GM12864 (cell line): Measurements from ENCODE around the gene MAPRE3.

ENCODE experiments used
- DNase-seq: peaks from one replicate; pipeline ENCODE4 v3.0.0-alpha.2; 2011; ENCODE audit warnings: low read depth
- H3K4me3 ChIP-seq: 2 replicates; pipeline ENCODE4 v1.5.1; 2011; ENCODE audit warnings: mild to moderate bottlenecking, low read depth, low read length, control low read depth
- TF ChIP-seq, protein P1 (sequence below): IDR thresholded peaks from 2 replicates; pipeline ENCODE4 v1.5.1; 2011; ENCODE audit warnings: low read depth, mild to moderate bottlenecking, moderate library complexity, low read length, control low read depth, inconsistent platforms; ENCODE audit errors: missing control alignments

The MAPRE3 gene

DNA sequence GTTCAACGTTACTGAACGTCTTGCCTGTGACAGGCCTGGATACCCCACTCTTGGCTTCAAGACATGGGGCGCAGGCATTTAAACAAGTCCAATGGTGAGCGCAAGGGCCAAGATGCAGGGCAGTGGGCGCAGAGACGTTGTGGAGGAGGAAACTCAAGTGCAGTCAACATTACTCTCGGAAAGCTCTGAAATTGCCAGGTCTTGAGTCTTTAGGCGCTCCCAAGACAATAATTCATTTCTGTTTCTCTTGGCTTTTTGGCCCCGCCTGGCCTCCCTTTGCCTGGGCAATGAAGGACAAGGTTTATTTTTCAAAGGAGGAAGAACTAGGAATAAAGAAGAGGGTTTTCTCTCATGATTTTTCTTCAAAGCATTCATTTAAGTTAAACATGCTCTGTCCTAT lies 49.0 kb downstream of the MAPRE3 start:
- H3K4me3 ChIP-seq: no peak overlapping the region
- DNase-seq: no peak
- TF ChIP-seq, protein P1, sequence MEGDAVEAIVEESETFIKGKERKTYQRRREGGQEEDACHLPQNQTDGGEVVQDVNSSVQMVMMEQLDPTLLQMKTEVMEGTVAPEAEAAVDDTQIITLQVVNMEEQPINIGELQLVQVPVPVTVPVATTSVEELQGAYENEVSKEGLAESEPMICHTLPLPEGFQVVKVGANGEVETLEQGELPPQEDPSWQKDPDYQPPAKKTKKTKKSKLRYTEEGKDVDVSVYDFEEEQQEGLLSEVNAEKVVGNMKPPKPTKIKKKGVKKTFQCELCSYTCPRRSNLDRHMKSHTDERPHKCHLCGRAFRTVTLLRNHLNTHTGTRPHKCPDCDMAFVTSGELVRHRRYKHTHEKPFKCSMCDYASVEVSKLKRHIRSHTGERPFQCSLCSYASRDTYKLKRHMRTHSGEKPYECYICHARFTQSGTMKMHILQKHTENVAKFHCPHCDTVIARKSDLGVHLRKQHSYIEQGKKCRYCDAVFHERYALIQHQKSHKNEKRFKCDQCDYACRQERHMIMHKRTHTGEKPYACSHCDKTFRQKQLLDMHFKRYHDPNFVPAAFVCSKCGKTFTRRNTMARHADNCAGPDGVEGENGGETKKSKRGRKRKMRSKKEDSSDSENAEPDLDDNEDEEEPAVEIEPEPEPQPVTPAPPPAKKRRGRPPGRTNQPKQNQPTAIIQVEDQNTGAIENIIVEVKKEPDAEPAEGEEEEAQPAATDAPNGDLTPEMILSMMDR: no peak

DNA sequence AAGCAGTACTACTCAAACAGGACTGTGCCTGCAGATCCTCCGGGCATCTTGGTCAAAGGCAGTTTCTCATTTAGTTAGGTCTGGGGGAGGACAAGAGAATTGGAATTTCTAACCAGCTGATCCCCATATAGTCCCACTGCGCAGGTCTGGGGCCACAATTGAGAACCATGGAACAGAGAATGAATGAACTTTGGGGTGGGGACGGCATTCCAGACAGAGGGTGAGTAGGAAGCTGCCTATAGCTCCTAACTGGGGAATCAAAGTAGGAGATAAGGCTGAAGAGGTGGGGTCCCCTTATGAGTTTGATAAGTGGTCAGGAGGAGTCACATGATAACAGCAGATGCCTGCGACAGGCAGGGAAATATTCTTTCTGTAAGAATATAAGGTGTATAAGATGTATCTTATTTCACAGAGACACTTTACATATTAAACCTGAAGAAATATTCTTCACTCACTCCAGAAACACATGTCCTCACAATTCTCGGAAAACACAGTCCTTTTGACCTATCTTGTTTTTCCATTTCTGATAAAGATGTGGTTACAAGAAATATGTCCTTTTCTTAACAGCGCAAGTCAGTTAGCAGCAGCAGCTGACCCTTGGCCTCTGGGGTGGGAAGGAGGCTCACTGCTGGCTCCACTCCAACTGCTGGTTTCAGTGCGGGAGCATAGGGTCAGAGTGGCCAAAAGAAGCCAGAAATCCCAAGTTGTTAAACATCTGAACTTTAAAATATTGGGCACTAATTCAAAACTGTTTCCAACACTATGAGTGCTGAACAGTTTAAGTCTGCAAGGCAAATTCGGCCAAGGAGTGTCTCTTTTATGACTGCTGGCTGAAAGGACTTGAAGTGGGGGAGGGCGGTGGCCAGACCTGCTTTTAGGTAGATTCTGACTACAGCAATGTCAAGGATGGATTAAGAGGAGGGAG lies 49.8 kb downstream of the MAPRE3 start:
- no peak for DNase-seq
- no peak overlapping the region for H3K4me3 ChIP-seq
- TF ChIP-seq, protein P1: no peak

DNA sequence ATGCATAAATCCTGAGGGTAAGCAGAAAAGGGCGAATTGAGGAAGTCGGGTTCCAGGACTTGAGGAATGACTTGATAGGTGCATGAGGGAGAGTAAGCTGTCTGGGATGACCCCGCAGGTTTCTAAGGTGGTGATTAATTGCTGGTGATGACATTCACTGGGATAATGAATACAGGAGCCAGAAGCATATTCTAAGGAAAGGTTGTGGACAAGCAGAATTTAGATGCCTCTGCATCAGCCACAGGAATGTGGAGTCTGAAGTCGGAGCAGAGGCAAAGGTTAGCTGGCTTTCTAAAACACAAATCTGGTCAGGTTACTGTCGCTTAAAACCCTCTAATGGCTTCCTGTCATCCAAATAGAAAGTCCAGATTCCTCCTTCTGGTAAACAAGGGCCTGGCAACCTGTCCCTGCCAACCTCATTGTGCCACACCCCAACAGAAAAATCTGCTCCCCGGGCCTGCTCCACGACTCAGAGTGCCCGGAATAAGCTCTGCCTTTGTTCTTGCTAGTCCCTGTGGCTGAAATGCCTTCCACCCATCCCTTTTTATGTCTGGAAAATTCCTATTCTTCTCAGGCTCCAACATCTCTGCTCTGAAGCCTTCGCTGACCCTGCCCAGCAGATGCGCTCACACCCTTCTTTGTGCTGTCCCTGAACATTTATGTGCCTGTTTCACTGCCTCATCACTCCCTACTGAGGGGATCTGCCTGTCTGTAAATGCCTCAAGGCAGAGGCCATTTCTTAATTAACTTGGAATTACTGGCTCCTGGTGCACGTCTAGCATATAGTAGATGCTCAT lies 51.0 kb downstream of the MAPRE3 start:
- TF ChIP-seq, protein P1: no peak
- no peak overlapping the region for H3K4me3 ChIP-seq
- no peak for DNase-seq

DNA sequence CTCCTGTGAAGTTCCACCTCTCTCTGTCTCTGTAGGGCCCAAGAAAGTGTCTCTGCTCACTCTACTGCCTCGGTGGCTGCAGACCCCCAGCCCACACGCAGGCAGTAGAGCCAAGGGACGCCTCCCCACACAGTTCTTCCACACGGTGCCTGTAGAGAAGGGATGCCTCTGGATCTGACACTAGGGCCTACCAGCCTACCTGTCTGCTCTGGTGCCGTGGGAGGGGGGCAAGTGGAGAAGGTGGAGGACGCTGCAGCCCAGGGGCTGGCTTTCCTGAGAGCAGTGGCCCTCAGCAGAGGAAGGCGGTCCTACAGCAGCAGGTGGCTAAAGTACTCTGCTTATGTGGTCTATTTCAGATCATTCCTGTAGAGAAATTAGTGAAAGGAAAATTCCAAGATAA lies 53.3 kb downstream of the MAPRE3 start:
- TF ChIP-seq, protein P1: no peak
- DNase-seq: no peak

DNA sequence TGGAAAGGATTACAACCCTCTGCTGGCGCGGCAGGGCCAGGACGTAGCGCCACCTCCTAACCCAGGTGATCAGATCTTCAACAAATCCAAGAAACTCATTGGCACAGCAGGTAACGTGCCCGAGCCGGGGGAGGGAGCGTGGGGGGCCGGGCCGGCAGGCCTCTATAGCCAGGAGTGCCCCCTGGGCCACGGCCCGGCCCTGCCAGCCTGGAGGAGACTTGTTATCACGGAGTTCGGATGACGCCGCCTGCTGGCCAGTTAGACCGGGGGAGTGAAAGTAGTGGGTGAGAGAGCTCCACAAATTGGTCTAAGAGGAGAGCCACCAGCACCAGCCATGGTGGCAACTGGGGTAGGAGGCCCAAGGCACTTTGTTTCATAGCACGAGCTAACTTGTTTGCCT lies 53.8 kb downstream of the MAPRE3 start:
- H3K4me3 ChIP-seq: no peak overlapping the region
- TF ChIP-seq, protein P1: no peak
- no peak for DNase-seq

More for the DNA sequence above, 53.3 kb downstream of the MAPRE3 start:
- no peak overlapping the region for H3K4me3 ChIP-seq

DNA sequence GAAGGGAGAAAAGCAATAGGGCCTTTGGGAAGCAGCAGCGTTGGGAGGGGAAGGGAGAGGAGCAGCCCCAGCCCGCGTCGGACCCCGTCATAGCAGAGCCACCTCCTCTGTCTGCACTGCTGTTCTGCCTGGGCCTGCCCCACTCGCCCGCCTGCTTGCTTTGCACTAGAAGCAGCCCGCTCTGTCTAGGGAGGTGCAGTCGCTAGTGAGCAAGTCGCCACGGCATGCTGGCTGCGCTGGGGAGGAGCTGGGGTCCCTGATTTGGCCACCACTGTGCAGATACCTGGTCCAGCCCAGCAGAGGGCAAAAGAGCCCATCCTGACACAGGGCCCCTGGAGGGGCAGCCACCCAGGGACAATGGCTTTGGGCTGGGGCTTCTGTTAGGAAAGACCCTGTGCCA lies 54.4 kb downstream of the MAPRE3 start:
- no peak for DNase-seq
- TF ChIP-seq, protein P1: no peak

More for the DNA sequence above, 54.4 kb downstream of the MAPRE3 start:
- no peak overlapping the region for H3K4me3 ChIP-seq
